Activated CD8-positive, alpha-beta memory T cell treated with anti-CD3 and anti-CD28 coated beads for 4 hours (primary cell): ENCODE results near the gene NFIL3.

Experiments used
- DNase-seq, 2 donors: peaks; one replicate each; pipeline ENCODE4 v3.0.0-alpha.2; 2020; ENCODE audit warnings: low read depth in 2 of 2

NFIL3 gene

DNA sequence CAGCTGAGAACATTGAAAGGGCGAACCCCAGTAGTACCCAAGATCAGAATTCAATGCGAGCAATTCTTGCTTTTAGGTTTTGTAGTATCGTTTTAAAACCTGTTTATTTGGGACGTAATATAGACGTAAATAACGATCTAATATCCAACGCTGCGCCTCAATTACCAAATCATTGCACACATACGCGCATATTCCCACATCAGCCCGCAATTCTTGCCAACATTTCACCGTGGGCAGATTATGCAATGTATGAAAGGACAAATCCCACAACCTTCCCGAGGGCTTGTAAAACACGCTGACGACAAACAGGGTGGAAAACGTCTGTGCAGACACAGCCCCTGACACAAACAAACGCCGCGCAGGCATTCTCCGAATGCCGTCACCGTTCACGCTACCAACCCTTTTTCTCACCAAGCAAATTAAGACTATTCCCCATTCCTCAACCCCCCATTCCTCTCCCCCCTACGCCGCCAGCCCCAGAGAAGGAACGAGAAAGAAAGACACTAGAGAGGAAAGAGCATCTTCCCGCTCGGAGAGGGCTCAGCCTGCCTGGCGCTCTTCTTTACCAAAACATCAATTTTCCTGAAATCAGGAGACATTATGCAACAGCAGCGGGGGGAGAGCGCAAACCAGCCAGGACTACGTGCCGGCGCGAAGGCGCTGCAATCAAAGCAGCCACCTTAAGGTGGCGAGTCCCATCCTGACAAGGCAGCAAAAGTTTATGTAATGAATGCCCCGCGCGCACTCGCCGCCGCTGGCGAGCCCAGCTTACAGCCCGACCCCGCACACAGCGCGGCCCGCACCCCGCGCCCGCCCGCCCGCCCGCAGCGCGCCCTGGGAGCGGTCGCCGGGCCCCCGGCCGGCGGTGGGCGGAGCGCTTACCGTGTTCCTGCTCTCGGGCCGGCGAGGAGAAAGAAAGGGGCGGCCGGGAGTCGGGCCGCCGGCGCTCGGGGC, 597 bp downstream of the NFIL3 start:
- no peak for DNase-seq

DNA sequence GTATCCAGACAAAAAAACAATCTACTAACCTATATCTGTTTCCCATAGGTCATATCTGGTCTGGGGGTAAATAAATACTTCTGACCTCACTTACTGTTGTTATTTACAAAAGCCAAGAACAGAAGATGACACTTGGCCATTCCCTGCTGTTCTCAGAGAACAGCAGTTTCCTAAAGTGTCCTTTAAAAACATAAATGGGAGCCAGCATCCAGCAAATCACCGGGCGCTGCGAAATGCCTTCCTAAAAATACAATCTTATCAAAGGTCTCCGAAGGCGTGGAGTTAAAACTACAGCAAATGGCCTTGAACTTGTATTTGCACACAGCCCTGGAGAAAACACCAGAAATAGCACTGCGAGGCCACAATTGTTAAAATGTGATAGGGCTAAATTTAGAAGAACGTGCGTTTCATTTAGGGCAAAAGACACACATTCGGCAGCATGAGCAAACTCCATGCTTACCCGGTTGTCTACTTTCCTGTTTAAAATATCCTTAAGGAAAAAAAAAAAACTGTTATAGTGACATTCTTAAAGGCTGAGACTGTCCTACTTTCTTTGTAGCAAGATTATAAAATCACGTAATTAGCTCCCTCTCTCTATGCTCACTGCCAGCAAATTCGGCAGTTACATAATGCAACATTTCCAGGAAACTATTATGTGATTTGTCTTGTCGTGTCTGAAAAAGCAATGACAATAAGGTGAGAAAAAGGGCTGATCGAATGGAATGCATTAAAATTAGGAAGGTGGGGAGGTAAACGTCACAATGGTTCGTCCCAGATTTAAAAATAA, 1.5 kb downstream of the NFIL3 start:
- DNase-seq: no peak

DNA sequence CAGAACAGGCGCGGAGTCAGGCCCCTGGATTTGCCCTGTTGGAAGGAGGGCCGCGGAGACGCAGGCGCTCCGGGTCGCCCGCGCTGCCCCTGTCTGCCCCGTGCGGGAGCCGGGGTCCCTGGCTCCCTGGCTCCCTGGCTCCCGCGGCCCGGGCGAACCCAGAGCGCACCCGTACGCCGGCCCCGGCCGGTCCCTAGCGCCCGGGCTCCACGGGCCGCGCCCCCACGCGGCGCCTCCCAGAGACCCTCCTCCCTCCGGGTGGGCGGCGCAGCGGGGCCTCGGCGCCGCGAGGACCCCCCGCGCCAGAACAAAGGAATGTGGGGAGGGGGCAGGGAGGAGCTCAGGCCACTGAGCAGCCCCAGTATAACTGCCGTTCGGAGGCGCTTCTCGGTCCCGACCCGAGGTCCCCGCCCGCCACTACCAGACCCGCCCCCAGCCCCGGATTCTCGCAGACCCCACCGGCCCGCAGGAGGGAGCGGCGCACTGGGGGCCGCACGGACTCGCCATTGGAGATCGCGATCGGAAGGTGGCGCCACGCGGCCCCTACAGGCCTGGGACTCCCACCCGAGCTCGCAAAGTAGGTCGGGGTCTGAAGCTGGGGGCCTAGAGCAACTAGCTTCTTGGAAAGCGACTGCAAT, 2.4 kb downstream of the NFIL3 start:
- no peak for DNase-seq

DNA sequence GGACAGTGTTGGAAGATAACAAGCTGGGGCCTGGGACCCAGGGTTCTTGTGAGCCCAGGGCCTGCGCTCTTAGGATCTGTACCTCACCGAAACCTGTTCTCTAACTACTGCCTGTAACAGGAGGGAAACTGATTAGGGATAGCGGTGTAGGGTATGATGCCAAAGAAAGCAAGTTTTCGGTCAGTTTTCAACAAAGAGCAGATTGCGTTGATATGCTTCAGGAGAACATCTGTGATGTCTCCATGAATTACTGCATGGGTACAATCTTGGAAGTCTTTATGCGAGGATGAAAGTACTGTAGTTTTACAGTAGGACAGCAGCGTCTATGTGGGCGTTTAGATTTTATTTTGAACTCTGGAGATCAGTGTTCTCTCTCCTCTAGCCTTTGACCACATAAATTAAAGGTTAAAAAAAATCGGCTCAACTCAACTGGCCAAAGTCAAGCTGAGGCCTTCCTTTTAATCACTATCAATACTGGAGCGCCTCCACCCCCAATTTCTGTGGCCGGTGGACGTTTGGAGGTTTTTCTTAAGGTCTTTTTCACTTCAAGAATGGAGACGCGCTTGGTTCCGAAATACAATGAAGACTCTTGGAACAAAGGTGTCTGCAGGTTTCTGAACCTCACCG, 3.0 kb downstream of the NFIL3 start:
- no peak for DNase-seq

DNA sequence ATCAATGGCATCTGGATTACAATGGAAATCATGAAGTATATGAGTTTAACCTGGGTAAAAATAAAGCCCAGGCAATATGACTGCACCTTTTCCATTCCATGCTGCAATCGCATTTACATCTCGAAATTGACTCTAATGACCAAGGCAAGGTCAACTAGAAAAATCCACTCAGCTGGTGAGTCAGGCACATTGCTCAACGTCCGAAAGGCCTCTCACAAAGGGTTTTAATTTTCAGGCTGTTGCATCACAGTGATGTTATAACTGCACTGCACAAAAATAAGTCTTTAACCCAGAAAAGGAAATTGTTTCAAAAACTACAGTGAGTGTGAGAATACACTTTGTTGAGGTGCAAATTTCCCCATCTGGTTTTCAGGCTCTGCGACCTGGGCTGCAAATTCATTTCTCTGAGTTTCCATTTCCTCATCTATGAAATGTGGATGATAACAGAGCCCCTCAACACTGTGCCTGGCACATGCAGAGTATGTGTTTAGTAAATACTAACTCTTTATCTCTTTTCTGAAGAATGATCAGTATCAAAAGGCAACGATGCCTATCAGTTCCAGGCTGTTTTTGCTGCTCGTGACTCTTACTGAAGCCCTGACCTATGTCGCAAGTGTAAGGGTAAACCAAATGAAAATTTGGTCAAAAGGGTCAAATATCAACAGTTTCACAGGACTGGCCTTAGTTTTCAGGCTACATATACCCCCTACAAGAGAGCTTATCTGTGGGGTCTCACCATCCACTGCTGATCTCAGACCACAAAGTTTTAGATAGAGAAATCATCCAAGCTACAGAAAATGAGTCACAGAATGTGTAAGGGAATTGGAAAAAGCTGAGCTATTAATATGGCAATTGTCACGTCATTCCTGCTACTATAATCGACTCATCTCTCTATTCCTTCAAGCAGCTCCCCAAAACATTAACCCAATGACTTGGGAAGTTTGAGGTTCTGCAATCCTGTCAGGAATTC, 4.1 kb downstream of the NFIL3 start:
- no peak for DNase-seq

DNA sequence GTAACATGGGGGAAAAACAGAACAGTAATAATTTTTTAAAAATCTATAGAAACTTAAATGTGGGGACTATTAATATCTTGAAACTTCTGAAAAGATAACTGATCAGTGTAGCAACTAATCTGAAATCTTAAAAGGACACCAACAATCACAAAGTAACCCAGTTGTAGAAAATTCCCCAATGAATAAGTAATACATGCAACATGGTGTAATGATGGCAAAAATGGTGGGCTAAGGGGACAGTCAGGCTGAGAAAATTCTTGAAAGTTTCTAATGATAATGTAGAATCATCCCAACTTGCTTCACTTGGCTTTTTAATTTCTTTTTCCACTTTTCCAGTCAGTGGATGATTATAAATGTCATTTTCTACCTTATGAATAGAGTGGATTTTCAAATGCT, 5.4 kb downstream of the NFIL3 start:
- DNase-seq: no peak

DNA sequence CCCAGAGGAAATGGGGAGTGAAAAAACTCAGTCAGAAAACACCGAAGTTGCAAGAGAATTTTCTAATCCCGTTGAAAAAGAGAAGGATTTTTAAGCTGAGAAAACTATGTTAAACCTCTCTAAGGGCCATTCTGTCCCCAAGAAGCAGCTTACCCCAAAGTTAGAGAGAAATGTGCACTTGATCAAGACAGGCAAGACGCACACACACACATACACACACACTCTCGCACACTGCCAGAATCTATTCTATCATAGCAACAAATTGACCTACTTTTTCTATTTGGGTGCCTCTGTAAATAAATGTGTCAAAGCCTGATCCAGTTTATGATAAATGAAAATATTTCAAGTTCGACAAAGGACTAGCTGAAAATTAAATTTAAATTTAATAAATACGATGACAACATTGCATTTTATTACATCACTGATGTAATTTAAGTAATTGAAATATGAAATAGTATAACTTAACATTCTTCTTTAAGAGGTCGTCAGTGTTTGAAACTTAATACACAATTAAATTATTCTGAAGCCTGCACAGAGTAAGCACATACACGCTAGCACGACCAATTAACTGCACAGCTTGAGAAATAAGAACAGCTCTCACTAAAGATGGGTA, 5.9 kb downstream of the NFIL3 start:
- no peak for DNase-seq

DNA sequence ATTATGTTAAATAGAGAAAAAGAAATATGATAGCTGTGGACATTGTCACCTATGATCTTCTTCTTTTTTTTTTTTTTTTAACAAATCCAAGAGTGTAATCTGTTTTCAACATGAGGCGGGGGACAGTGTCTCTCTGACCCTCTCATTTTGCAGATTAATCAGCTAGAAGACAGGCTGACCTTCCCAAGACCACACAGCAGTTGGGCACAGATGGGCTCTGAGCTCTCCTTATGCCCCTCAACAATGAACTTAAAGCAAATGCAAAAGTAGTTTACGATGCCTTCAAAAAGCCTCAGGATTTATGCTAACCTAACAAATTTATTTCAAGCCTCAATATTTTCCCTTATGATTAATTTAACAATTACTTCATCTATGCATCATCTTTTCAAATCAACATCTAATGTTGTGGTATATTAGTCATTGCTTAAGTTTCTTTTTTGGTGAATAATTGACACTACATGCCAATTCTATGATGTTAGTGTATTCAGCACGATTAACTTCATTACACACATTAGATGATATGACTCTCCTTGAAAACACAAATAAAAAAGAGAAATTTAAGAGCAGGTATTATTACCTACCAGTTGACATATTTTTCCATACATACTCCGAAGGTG, 7.4 kb downstream of the NFIL3 start:
- DNase-seq: no peak

DNA sequence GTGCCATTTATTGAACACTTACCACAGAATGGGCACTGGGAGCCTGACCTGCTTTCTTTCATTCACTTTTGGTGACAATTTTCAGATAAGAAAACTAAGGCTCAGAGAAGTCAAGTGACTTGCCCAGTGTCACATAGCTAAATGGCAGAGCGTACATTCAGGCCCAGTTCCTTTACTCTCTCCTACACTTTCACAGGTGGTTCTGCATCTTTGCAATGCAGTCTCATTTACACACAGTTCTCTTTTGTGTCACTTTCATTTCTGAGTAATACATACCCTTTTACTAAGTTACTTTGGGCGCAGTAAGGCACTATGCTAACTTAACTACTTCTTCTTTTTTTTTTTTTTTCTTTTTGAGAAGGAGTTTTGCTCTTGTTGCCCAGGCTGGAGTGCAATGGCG, 8.3 kb downstream of the NFIL3 start:
- DNase-seq: no peak

DNA sequence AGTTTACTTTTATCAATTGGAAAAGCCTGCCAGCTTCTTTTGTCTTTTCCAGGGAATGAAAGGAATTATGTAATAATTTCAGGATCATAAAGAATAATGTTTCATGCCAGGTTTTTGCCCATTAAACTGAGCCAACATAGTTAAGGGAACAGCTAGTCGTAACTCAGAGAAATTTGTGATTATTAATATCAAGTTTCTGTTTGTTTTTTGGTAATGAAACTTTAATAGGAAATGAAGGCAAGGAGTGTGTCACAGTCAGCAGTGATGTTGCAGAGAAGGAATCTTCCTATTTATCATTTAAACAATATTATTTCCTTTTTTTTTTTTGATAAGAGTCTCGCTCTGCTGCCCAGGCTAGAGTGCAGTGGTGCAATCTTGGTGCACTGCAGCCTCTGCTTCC, 10.7 kb downstream of the NFIL3 start:
- DNase-seq: no peak

DNA sequence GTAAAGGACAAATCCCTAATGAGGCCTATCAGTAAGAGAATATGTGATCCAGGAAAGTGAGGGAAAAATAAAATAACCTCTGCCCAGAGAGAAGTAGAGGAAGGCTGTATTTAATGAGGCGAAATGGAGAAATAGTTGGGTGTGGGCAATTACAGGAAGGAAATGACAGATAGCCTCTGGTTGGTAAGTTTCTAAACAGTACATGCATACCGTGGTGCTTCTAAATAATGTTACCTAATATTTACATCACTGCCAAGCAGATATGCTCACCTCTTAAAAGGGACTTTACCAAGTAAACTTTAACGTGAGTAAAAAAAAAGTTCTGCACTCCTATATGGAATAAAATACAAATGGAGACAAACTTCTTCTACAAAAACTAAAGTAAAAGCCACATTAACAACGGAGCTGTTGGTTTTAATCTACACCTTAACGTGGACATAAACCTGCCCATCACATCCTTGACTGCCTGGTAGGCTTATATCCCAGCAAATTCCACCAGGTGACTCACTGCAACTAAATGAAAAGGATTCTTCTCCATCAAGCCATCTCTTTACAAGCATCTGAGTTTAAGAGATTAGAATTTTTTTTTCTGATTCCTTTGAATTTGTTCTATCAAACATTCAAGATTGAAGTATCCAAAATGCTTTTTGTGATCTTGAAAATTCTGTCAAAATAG, 12.4 kb downstream of the NFIL3 start:
- DNase-seq: no peak

DNA sequence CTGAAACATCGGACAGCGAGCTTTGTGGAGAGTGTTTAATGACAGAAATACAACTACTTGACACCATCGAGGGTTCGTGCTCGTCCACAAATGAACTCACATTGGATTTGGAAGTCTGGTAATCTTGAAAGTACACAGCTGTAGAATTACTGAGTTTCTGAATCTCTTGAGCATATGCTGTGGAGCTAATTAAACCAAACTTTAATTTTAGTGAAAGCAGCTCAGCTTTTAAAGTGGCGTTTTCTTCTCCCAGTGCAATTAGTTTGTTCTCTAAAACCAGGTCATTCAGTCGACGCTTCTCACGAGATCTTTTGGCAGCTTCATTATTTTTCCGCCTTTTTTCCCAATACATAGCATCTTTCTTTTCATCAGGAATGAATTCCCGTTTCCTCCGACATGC, 13.5 kb downstream of the NFIL3 start:
- no peak for DNase-seq

DNA sequence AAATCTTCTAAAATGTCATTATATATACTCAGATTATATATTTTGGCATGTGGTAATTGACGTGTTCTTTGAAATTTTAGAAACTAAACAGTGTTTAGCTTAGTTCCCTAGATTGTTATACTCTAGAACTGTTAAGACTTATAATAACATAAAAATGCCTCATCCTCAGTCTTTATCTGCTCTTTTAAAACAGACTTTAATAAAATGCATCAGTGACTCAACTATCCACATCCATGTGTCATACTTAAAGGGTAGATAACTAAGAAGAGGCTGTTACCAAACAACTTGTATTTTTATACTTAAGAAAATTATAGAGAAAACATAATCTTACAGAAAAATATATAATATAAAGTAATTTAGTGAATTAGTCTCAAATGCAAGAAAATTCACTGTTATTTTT, 15.2 kb downstream of the NFIL3 start:
- no peak for DNase-seq

DNA sequence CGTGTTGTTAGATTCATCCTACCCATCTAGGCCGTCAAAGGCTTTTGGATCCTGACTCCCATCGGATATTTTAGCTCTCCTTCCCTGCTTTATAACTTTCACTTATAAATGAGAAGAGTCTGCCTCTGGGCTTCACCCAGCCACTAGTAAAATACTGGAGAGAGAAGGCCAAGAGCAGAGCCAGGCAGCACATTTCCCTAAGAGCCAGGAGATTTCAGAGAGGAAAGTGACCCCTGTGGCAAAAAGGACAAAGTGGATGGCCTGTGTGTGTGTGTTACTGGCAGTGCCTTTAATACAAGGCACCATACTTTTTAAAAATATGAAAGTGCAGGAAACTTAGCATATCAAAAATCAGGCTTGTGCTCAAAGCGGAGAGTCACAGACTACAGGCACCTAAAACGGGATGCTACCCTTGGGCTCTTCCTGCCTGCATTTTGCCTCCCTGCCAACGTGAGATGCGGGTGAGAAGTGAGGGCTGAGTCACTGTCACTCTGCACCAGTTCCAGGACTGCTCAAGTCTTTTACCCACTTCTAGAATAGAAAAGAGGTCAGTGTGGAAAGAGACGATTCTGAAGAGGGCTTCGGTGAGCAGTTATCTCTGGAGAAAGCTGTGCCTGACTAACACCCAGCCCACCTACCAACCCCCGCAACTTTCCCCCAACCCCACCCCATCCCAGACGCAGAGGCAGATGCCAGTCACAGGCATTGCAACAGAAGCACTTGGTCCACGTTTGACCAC, 15.9 kb downstream of the NFIL3 start:
- no peak for DNase-seq

DNA sequence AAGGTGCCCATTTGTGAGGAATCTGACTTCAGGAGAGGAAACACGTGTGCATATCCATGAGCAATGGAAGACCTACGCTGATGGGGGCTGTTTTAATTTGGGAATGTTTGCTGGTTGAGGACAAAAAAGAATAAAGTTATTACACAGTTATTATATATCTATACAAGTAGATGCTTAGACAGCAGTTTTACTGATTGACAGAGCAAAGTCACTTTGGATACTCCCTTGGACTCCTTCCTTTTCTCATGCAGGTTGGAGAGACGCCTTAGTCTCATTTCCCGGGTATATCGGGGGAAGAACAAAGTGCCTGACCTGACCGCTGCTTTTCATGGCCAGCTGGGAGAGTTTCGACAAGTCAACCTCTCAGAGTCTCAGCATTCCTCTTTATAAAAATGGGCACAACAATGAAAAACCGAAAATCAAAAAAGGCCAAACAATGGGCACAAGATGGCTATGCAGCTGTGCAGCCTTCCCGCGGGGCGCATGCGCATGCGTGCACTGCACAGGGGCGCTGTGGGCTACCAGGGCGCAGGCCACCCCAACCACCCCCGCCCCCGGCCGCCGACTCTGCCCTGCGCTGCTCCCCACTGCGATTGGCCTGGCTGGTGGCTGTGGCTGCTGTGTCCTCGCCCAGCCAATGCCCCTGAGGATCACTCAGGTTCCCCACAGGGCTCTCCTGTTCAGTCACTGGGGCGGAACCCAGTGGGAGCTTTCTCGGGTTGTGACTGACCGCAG, 18.1 kb downstream of the NFIL3 start:
- DNase-seq: no peak

DNA sequence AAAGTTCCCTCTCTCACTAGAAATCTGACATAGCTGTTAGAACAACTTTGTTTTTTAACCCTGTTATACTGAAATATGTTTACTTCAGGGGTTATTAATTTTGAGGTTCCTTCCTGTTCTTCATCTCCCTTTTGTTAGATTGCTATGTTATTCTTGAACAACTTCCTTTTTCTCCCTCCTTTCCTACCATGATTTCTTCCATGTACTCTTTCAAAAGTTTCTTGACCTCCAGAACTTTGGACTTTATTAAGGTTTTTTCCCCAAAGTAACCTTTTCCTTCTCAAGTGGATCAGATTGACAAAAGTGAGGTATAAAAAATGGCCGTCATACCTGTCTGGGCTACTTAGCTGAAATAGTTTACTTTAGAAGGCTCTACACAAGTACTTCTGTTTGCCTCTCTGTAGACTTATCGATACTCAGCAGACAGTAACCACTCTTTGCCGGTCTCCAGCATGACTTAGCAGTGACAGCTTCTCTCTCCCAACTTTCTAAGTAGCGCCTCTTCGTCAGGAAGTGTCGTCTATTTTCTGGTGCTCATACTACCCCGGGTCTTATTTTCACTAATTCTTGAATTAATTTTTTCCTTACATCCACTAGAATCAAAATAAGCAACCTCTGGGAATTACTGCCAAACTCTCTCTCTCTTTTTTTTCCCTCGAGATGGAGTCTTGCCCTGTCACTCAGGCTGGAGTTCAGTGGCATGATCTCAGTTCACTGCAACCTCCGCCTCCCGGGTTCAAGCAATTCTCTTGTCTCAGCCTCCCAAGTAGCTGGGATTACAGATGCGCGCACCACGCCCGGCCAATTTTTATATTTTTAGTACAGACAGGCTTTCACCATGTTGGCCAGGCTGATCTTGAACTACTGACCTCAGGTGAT, 19.7 kb downstream of the NFIL3 start:
- no peak for DNase-seq

DNA sequence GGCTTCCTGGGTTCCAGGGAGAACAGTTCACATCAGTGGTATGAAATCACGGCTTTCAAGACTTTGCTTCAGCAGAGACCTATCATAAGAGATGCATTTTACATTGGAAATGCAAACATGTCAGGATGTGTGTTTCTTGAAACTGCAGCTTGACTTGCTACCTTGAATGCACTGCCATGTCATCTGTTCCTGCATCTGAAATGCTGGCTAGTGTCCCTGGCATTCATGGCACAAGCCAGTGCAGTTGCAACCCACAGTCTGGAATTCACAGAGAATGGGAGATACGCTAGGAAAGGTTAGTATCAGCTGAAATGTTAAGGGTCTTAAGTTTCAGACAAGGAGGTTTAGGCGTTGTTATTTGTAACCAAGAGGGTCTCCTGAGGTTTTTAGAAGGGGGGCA, 24.7 kb downstream of the NFIL3 start:
- DNase-seq: no peak
